Measurements from ENCODE around the gene SEC62. TPM values are rescaled to one million over a fixed set of nuclear protein-coding genes. Genes with fewer than 3 reads are reported as not detected.

Gene SEC62
- total and polyA plus RNA-seq, 2 of the 4 experiments (the other 2 are of a cell fraction), result 33.2 to 36.6 TPM

- Histone ChIP-seq H3K56ac (ENCODE audit: extremely low read depth, insufficient read depth, low read length) (no peak overlapping the region), H4K8ac (ENCODE audit: low read depth in 2 of 2, low read length in 2 of 2) (no peak overlapping the region), H3K4ac (ENCODE audit: low read depth, low read length) (no peak overlapping the region), H3K79me1 (ENCODE audit: low read depth in 1 of 2, low read length in 2 of 2) (no peaks in the 10 kb centered on the region), H2BK15ac (ENCODE audit: low read depth, low read length) (no peak overlapping the region), H3K14ac (replicated peaks; ENCODE audit: low read depth, low read length) (no peak overlapping the region), H2BK5ac (ENCODE audit: low read depth, low read length, poor library complexity, severe bottlenecking) (no peak overlapping the region), H3K4me3 (ENCODE audit: insufficient read depth, low read depth, low read length) (no peak overlapping the region), H2BK20ac (ENCODE audit: low read depth, low read length) (no peak overlapping the region), H4K20me1 (ENCODE audit: insufficient read depth, low read length) (no peaks in the 10 kb centered on the region), H2AK9ac (replicated peaks; ENCODE audit: low read depth, low read length, poor library complexity) (no peak overlapping the region), H3K4me1 (ENCODE audit: control insufficient read depth, insufficient read depth, low read length) (no peaks in the 10 kb centered on the region), H3K9ac (ENCODE audit: low read depth, low read length) (no peak overlapping the region), H3K9me3 (ENCODE audit: control insufficient read depth, insufficient read depth, low read length) (no peaks in the 10 kb centered on the region), H2BK120ac (ENCODE audit: low read depth, low read length) (no peak overlapping the region), H3K27me3 (ENCODE audit: control insufficient read depth, insufficient read depth, low read length) (peaks cover 28% of the 10 kb centered on the region), H3K4me2 (ENCODE audit: low read depth, low read length) (no peak overlapping the region), H3K27ac (ENCODE audit: insufficient read depth, low read length) (no peak overlapping the region), H4K5ac (ENCODE audit: low read depth, low read length) (no peak overlapping the region), H2AK5ac (ENCODE audit: low read depth, low read length) (no peak overlapping the region), H3K18ac (ENCODE audit: low read depth, low read length) (no peak overlapping the region), H3K36me3 (ENCODE audit: control insufficient read depth, insufficient read depth, low read length) (no peaks in the 10 kb centered on the region), H4K91ac (ENCODE audit: insufficient read depth, low read depth, low read length) (no peak overlapping the region), H3K23ac (ENCODE audit: low read depth, low read length) (no peak overlapping the region), H2AFZ (replicated peaks; ENCODE audit: low read length, poor library complexity) (no peak overlapping the region), H3K9me1 (ENCODE audit: insufficient read depth, low read length) (no peaks in the 10 kb centered on the region)
- in situ Hi-C loops (cut with MboI; ENCODE audit: low sequenced_read_pairs) (no loop called here), intact Hi-C loops (cut with micrococcal nuclease) (no loop called here), dilution Hi-C loops (cut with HindIII; ENCODE audit: low sequenced_read_pairs, unreplicated experiment) (no loop called here)
- ATAC-seq (ENCODE audit: low read depth) (no peak), DNase-seq (no peak)
- ChIA-PET CTCF (interaction anchor here (0.9 kb wide), 1 partner anchor 10 kb away, joined by 3 read pairs; no protein-coding TSS in a partner anchor), POLR2A (ENCODE audit: unreplicated experiment) (no interaction called here)
- BruUV-seq (replicated peaks), result no TSS peak
- TF ChIP-seq SMC3 (IDR thresholded peaks at IDR 0.05; ENCODE audit: low read depth, low read length), result no peak
- TF ChIP-seq RCOR1 (IDR thresholded peaks at IDR 0.05; ENCODE audit: insufficient replicate concordance, low read length), result no peak
- TF ChIP-seq MAZ (IDR thresholded peaks at IDR 0.05; ENCODE audit: borderline replicate concordance, low read depth, low read length), result no peak
- no peak for TF ChIP-seq RFX5 (IDR thresholded peaks at IDR 0.05; ENCODE audit: low read depth, low read length)
- no peak for TF ChIP-seq CTCF (conservative IDR thresholded peaks at IDR 0.05; ENCODE audit: low read depth, low read length)
- no peak for TF ChIP-seq BHLHE40 (IDR thresholded peaks at IDR 0.05; ENCODE audit: low read depth, low read length)
- no peak for TF ChIP-seq MAFK (IDR thresholded peaks at IDR 0.05; ENCODE audit: low read depth, low read length)
- no peak for TF ChIP-seq NFE2L2 (IDR thresholded peaks at IDR 0.05; ENCODE audit: low read depth, low read length)
- no peak for TF ChIP-seq USF2 (IDR thresholded peaks at IDR 0.05; ENCODE audit: low read depth, low read length)
- no peak for TF ChIP-seq POLR2A (IDR thresholded peaks at IDR 0.05; ENCODE audit: low read depth, low read length)
- no peak for TF ChIP-seq ELK1 (IDR thresholded peaks at IDR 0.05; ENCODE audit: borderline replicate concordance, low read depth, low read length)
- TF ChIP-seq MXI1 (IDR thresholded peaks at IDR 0.05; ENCODE audit: borderline replicate concordance, low read depth, low read length), result no peak
- TF ChIP-seq FOS (IDR thresholded peaks at IDR 0.05; ENCODE audit: low read depth, low read length), result no peak
- no peak for TF ChIP-seq CHD1 (IDR thresholded peaks at IDR 0.05; ENCODE audit: low read depth, low read length)
- no peak for TF ChIP-seq RAD21 (IDR thresholded peaks at IDR 0.05; ENCODE audit: low read length)
- WGBS, 2 experiments (ENCODE audit: extremely low coverage in 2 of 2, insufficient read length in 1 of 2), result 27% methylated on average over 2 of the region's 7 CpGs; no CpG with 5 or more reads in 1 of the 2 experiments
Observed at GRCh38 chr3:170043506-170043905, 76.9 kb downstream of the SEC62 start.
